ENCODE measurements around the gene CHAD.

GRCh38 chr17:50443505-50443974 lies 25.1 kb downstream of the CHAD start:
- TF ChIP-seq AFF4 (CRISPR knock-in tag; IDR thresholded peaks at IDR 0.05; ENCODE audit: borderline replicate concordance) (no peak), CTCF (IDR thresholded peaks at IDR 0.05) (no peak), SMAD3 (CRISPR knock-in tag; IDR thresholded peaks at IDR 0.05; ENCODE audit: borderline replicate concordance) (no peak), MAX (CRISPR knock-in tag; IDR thresholded peaks at IDR 0.05) (no peak)
